H9 (cell line): ENCODE measurements around the gene ACACB. TPM values are rescaled to one million over a fixed set of nuclear protein-coding genes. Genes with fewer than 3 reads are reported as not detected.

Experiments used
- DNase-seq: peaks from one replicate; pipeline ENCODE4 v3.0.0-alpha.2; 2017
- H2AFZ ChIP-seq: one replicate; pipeline ENCODE4 v1.6.1; 2013; ENCODE audit warnings: mild to moderate bottlenecking, low read length, control low read depth, moderate library complexity
- H2AK5ac ChIP-seq: 2 replicates; pipeline ENCODE4 v1.6.1; 2013; ENCODE audit warnings: low read length, control low read depth, mixed read lengths; ENCODE audit not compliant: insufficient read length
- H2BK120ac ChIP-seq: one replicate; pipeline ENCODE4 v1.6.1; 2013; ENCODE audit warnings: low read depth, mild to moderate bottlenecking, low read length, control low read depth, inconsistent platforms; ENCODE audit not compliant: poor library complexity, severe bottlenecking
- H2BK12ac ChIP-seq: 2 replicates; pipeline ENCODE4 v1.6.1; 2013; ENCODE audit warnings: low read length, control low read depth, mixed read lengths, low read depth; ENCODE audit not compliant: insufficient read length
- H2BK15ac ChIP-seq: 2 replicates; pipeline ENCODE4 v1.6.1; 2013; ENCODE audit warnings: low read depth, low read length, control low read depth
- H2BK20ac ChIP-seq: one replicate; pipeline ENCODE4 v1.6.1; 2013; ENCODE audit warnings: low read depth, mild to moderate bottlenecking, low read length, control low read depth, inconsistent platforms; ENCODE audit not compliant: poor library complexity, severe bottlenecking
- H2BK5ac ChIP-seq: 2 replicates; pipeline ENCODE4 v1.6.1; 2013; ENCODE audit warnings: low read length, control low read depth, mixed read lengths; ENCODE audit not compliant: insufficient read length
- H3K14ac ChIP-seq: 2 replicates; pipeline ENCODE4 v1.6.1; 2013; ENCODE audit warnings: low read length, control low read depth; ENCODE audit not compliant: insufficient read depth
- H3K18ac ChIP-seq: 2 replicates; pipeline ENCODE4 v1.6.1; 2013; ENCODE audit warnings: low read depth, mild to moderate bottlenecking, mixed read lengths, low read length, control low read depth; ENCODE audit not compliant: insufficient read length
- H3K23ac ChIP-seq: 2 replicates; pipeline ENCODE4 v1.6.1; 2013; ENCODE audit warnings: low read length, control low read depth, mixed read lengths, low read depth; ENCODE audit not compliant: insufficient read length
- H3K23me2 ChIP-seq: 2 replicates; pipeline ENCODE4 v1.6.1; 2013; ENCODE audit warnings: low read depth, mild to moderate bottlenecking, mixed read lengths, low read length, control low read depth; ENCODE audit not compliant: insufficient read length, poor library complexity, severe bottlenecking
- H3K27ac ChIP-seq: 2 replicates; pipeline ENCODE4 v1.5.1; 2013; ENCODE audit warnings: low read length, control low read depth, mixed read lengths, low read depth; ENCODE audit not compliant: insufficient read length
- H3K27me3 ChIP-seq: 2 replicates; pipeline ENCODE4 v1.6.1; 2013; ENCODE audit warnings: low read length, control low read depth, inconsistent platforms; ENCODE audit not compliant: insufficient read depth
- H3K4ac ChIP-seq: 2 replicates; pipeline ENCODE4 v1.6.1; 2013; ENCODE audit warnings: low read depth, mild to moderate bottlenecking, control low read depth, inconsistent platforms, low read length, moderate library complexity
- H3K4me1 ChIP-seq: 2 replicates; pipeline ENCODE4 v1.6.1; 2013; ENCODE audit warnings: low read length, control low read depth, inconsistent platforms; ENCODE audit not compliant: insufficient read depth
- H3K4me2 ChIP-seq: 2 replicates; pipeline ENCODE4 v1.6.1; 2013; ENCODE audit warnings: low read length, control low read depth, mixed read lengths; ENCODE audit not compliant: insufficient read length, insufficient read depth
- H3K56ac ChIP-seq: 2 replicates; pipeline ENCODE4 v1.6.1; 2013; ENCODE audit warnings: low read depth, mild to moderate bottlenecking, mixed read lengths, low read length, control low read depth; ENCODE audit not compliant: insufficient read length
- H3K79me1 ChIP-seq: 2 replicates; pipeline ENCODE4 v1.6.1; 2013; ENCODE audit warnings: low read depth, mild to moderate bottlenecking, moderate library complexity, low read length, control low read depth, inconsistent platforms; ENCODE audit not compliant: insufficient read depth, poor library complexity, severe bottlenecking
- H3K79me2 ChIP-seq: 2 replicates; pipeline ENCODE4 v1.6.1; 2013; ENCODE audit warnings: low read length, control low read depth, inconsistent platforms; ENCODE audit not compliant: insufficient read depth
- H3K9ac ChIP-seq: 2 replicates; pipeline ENCODE4 v1.6.1; 2013; ENCODE audit warnings: low read length, control low read depth, mixed read lengths; ENCODE audit not compliant: insufficient read length; ENCODE audit errors: extremely low read depth
- H3K9me3 ChIP-seq: one replicate; pipeline ENCODE4 v1.6.1; 2013; ENCODE audit warnings: low read depth, low read length, inconsistent platforms; ENCODE audit not compliant: control insufficient read depth
- H3T11ph ChIP-seq: one replicate; pipeline ENCODE4 v1.6.1; 2013; ENCODE audit warnings: mild to moderate bottlenecking, low read length, control low read depth, inconsistent platforms
- H4K20me1 ChIP-seq: one replicate; pipeline ENCODE4 v1.6.1; 2013; ENCODE audit not compliant: control insufficient read depth, insufficient read length, insufficient read depth
- H4K5ac ChIP-seq: 2 replicates; pipeline ENCODE4 v1.6.1; 2013; ENCODE audit warnings: low read depth, mild to moderate bottlenecking, mixed read lengths, low read length, control low read depth; ENCODE audit not compliant: insufficient read length
- H4K8ac ChIP-seq: replicated peaks from 2 replicates; pipeline ENCODE4 v1.6.1; 2013; ENCODE audit warnings: low read length, control low read depth, mixed read lengths, low read depth; ENCODE audit not compliant: insufficient read length
- H4K91ac ChIP-seq: 2 replicates; pipeline ENCODE4 v1.6.1; 2013; ENCODE audit warnings: low read depth, mild to moderate bottlenecking, moderate library complexity, mixed read lengths, low read length, control low read depth; ENCODE audit not compliant: insufficient read length
- H3K27ac Mint-ChIP-seq, 3 experiments: 2 replicates in 2 of 3; 3 replicates in 1 of 3; pipeline ENCODE4 v1.8.0; 2020 to 2021; ENCODE audit warnings: mixed read lengths in 3 of 3, mild to moderate bottlenecking in 1 of 3, moderate library complexity in 1 of 3
- H3K27me3 Mint-ChIP-seq: 2 replicates; pipeline ENCODE4 v1.8.0; 2021; ENCODE audit warnings: low read depth, mild to moderate bottlenecking, moderate library complexity, mixed read lengths
- H3K36me3 Mint-ChIP-seq, 3 experiments: 2 replicates in 2 of 3; 3 replicates in 1 of 3; pipeline ENCODE4 v1.8.0; 2020 to 2021; ENCODE audit warnings: low read depth in 3 of 3, mixed read lengths in 3 of 3; ENCODE audit not compliant: insufficient read depth in 1 of 3
- H3K4me1 Mint-ChIP-seq, 2 experiments: 2 replicates each; pipeline ENCODE4 v1.8.0; 2020; ENCODE audit warnings: mixed read lengths in 2 of 2
- H3K4me3 Mint-ChIP-seq, 2 experiments: 2 replicates in 1 of 2; 3 replicates in 1 of 2; pipeline ENCODE4 v1.8.0; 2020 to 2021; ENCODE audit warnings: mild to moderate bottlenecking in 2 of 2, mixed read lengths in 2 of 2, moderate library complexity in 1 of 2
- H3K9me3 Mint-ChIP-seq, 2 experiments: 2 replicates in 1 of 2; 3 replicates in 1 of 2; pipeline ENCODE4 v1.8.0; 2020; ENCODE audit warnings: mild to moderate bottlenecking in 2 of 2, mixed read lengths in 2 of 2, moderate library complexity in 1 of 2
- CTCF ChIP-seq: fragments of 200-600 bp; sonication (generic); conservative IDR thresholded peaks from 3 replicates; pipeline ENCODE4 v1.8.0; 2021; ENCODE audit warnings: antibody characterized with exemption, mild to moderate bottlenecking
- WGBS: extraction: QIAGEN DNeasy Blood & Tissue Kit; methylation state at CpG from one replicate; pipeline ENCODE4 v1.1.7; 2013; ENCODE audit warnings: missing lambda C conversion rate, low lambda C conversion rate, mixed read lengths; ENCODE audit not compliant: insufficient read length; ENCODE audit errors: extremely low coverage; 5-methylcytosine and 5-hydroxymethylcytosine counted together
- total RNA-seq: library from RNA; stranded (reverse); gene quantifications from 2 replicates; pipeline ENCODE4 v1.2.1, GENCODE V29; 2021

Gene ACACB
- total RNA-seq, 1 experiment from 2014 or later = 14.2 TPM

GRCh38 chr12:109069307-109070271 lies 46.8 kb upstream of the ACACB start:
- Histone ChIP-seq H4K91ac (no peak overlapping the region), H3K56ac (no peak overlapping the region), H3T11ph (no peak overlapping the region), H2BK15ac (no peak overlapping the region), H3K23me2 (no peaks in the 10 kb centered on the region), H3K9me3 (no peaks in the 10 kb centered on the region), H2AFZ (no peak overlapping the region), H3K18ac (no peak overlapping the region), H2BK12ac (no peak overlapping the region), H3K23ac (no peak overlapping the region), H4K5ac (no peak overlapping the region), H3K4me2 (peak overlapping the region; percentile 5), H2BK5ac (no peak overlapping the region), H4K20me1 (no peaks in the 10 kb centered on the region), H3K9ac (no peak overlapping the region), H3K14ac (no peak overlapping the region), H3K4me1 (no peaks in the 10 kb centered on the region; the same call in 1 of the 2 replicates), H2BK120ac (no peak overlapping the region), H3K27ac (no peak overlapping the region), H3K4ac (no peak overlapping the region), H4K8ac (no peak overlapping the region), H3K79me2 (no peaks in the 10 kb centered on the region), H2BK20ac (no peak overlapping the region), H3K79me1 (no peaks in the 10 kb centered on the region), H2AK5ac (no peak overlapping the region), H3K27me3 (no peaks in the 10 kb centered on the region)
- Mint-ChIP-seq H3K4me3 (peak overlapping the region; percentile 22 to 71), H3K9me3 (no peaks in the 10 kb centered on the region), H3K4me1 (peaks cover 19 to 22% of the 10 kb centered on the region in 2 experiments), H3K36me3 (peaks cover 3 to 23% (median 10%) of the 10 kb centered on the region in 3 experiments; a peak in 5 of 7 replicates), H3K27ac (peak overlapping the region; percentile 54 to 97 (median 96); a peak in 6 of 7 replicates), H3K27me3 (no peaks in the 10 kb centered on the region)
- no CpG with 5 or more reads among the region's 17 CpGs for WGBS
- peak; percentile 83 for DNase-seq
- peak; percentile 29; the same call in 1 of the 3 replicates for TF ChIP-seq CTCF
